Vagina (tissue), 2 donors: Measurements from ENCODE around the gene SETD4.

Source experiments
- CTCF ChIP-seq, 3 experiments: fragments of 450-650 bp in 2 of 3; fragments of 200-600 bp in 1 of 3; sonication (generic) in 1 of 3; IDR thresholded peaks; one replicate each; pipeline ENCODE4 v1.5.1; 2017 to 2019; ENCODE audit warnings: antibody characterized with exemption in 3 of 3, mild to moderate bottlenecking in 2 of 3, moderate library complexity in 2 of 3
- POLR2AphosphoS5 ChIP-seq, 2 donors: sonication (generic); formaldehyde crosslinking; IDR thresholded peaks; one replicate each; pipeline ENCODE4 v1.9.0; 2017; ENCODE audit warnings: antibody characterized with exemption in 2 of 2, mild to moderate bottlenecking in 2 of 2, low read depth in 1 of 2; ENCODE audit not compliant: insufficient read depth in 1 of 2

GRCh38 chr21:35987475-35987874, 72.9 kb downstream of the SETD4 start:
- no peak for TF ChIP-seq CTCF (IDR thresholded peaks at IDR 0.05)
- no peak for TF ChIP-seq POLR2AphosphoS5 (IDR thresholded peaks at IDR 0.05; ENCODE audit: insufficient read depth in 1 of 2, low read depth in 1 of 2)
